Measurements from ENCODE around the gene NELFE. TPM values are rescaled to one million over a fixed set of nuclear protein-coding genes. Genes with fewer than 3 reads are reported as not detected.
A peak's percentile ranks its signal among the peaks of the same experiment; 100 is the strongest.

The NELFE gene
- total RNA-seq, 1 donor from 2014 or later: 71.8 TPM

- H3K27me3 Mint-ChIP-seq: peaks cover 11% of the 10 kb centered on the region
- no peak overlapping the region for H3K4me3 Mint-ChIP-seq (ENCODE audit: low read depth)
- no peaks in the 10 kb centered on the region for H3K9me3 Mint-ChIP-seq (ENCODE audit: low read depth)
- DNase-seq (ENCODE audit: low spot score, unreplicated experiment): no peak
- H3K27ac Mint-ChIP-seq: no peak overlapping the region
- H3K4me1 Mint-ChIP-seq (ENCODE audit: low read depth): peaks cover 17% of the 10 kb centered on the region
- no peaks in the 10 kb centered on the region for H3K36me3 Mint-ChIP-seq (ENCODE audit: insufficient read depth)
- TF ChIP-seq, protein P1, sequence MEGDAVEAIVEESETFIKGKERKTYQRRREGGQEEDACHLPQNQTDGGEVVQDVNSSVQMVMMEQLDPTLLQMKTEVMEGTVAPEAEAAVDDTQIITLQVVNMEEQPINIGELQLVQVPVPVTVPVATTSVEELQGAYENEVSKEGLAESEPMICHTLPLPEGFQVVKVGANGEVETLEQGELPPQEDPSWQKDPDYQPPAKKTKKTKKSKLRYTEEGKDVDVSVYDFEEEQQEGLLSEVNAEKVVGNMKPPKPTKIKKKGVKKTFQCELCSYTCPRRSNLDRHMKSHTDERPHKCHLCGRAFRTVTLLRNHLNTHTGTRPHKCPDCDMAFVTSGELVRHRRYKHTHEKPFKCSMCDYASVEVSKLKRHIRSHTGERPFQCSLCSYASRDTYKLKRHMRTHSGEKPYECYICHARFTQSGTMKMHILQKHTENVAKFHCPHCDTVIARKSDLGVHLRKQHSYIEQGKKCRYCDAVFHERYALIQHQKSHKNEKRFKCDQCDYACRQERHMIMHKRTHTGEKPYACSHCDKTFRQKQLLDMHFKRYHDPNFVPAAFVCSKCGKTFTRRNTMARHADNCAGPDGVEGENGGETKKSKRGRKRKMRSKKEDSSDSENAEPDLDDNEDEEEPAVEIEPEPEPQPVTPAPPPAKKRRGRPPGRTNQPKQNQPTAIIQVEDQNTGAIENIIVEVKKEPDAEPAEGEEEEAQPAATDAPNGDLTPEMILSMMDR (IDR thresholded peaks at IDR 0.05; ENCODE audit: unreplicated experiment): no peak
Observed at GRCh38 chr6:31946370-31946885, 12.3 kb downstream of the NELFE start.

GRCh38 chr6:31945507-31946369 is 13.0 kb downstream of the NELFE start, which contains the start of gene CFB:
Gene CFB (plus strand): TSS chr6:31946095. CDS start chr6:31946222, 127 bp downstream.
- H3K4me1 Mint-ChIP-seq (ENCODE audit: low read depth): peaks cover 17% of the 10 kb centered on the region
- no peaks in the 10 kb centered on the region for H3K36me3 Mint-ChIP-seq (ENCODE audit: insufficient read depth)
- peak within 1 kb of the TSS; percentile 71 for H3K27ac Mint-ChIP-seq
- no peak for DNase-seq (ENCODE audit: low spot score, unreplicated experiment)
- peaks cover 11% of the 10 kb centered on the region for H3K27me3 Mint-ChIP-seq
- peak within 1 kb of the TSS; percentile 33 for H3K4me3 Mint-ChIP-seq (ENCODE audit: low read depth)
- H3K9me3 Mint-ChIP-seq (ENCODE audit: low read depth): no peaks in the 10 kb centered on the region
- TF ChIP-seq, protein P1 (IDR thresholded peaks at IDR 0.05; ENCODE audit: unreplicated experiment): no peak

DNA sequence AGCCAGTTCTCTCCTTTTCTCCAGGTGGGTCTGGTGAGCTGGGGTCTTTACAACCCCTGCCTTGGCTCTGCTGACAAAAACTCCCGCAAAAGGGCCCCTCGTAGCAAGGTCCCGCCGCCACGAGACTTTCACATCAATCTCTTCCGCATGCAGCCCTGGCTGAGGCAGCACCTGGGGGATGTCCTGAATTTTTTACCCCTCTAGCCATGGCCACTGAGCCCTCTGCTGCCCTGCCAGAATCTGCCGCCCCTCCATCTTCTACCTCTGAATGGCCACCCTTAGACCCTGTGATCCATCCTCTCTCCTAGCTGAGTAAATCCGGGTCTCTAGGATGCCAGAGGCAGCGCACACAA is 13.6 kb downstream of the NELFE start:
- Mint-ChIP-seq H3K9me3 (ENCODE audit: low read depth) (no peaks in the 10 kb centered on the region), H3K4me1 (ENCODE audit: low read depth) (peaks cover 19% of the 10 kb centered on the region), H3K36me3 (ENCODE audit: insufficient read depth) (no peaks in the 10 kb centered on the region), H3K4me3 (ENCODE audit: low read depth) (no peak overlapping the region), H3K27me3 (peaks cover 11% of the 10 kb centered on the region), H3K27ac (peak overlapping the region; percentile 71)
- TF ChIP-seq, protein P1 (IDR thresholded peaks at IDR 0.05; ENCODE audit: unreplicated experiment): no peak
- DNase-seq (ENCODE audit: low spot score, unreplicated experiment): no peak

GRCh38 chr6:31943742-31944141 is 15.0 kb downstream of the NELFE start:
- TF ChIP-seq, protein P1 (IDR thresholded peaks at IDR 0.05; ENCODE audit: unreplicated experiment): no peak
- Mint-ChIP-seq H3K4me3 (ENCODE audit: low read depth) (no peak overlapping the region), H3K27me3 (peaks cover 11% of the 10 kb centered on the region), H3K36me3 (ENCODE audit: insufficient read depth) (no peaks in the 10 kb centered on the region), H3K27ac (no peak overlapping the region), H3K4me1 (ENCODE audit: low read depth) (peaks cover 19% of the 10 kb centered on the region), H3K9me3 (ENCODE audit: low read depth) (no peaks in the 10 kb centered on the region)
- DNase-seq (ENCODE audit: low spot score, unreplicated experiment): no peak

- Mint-ChIP-seq H3K27me3 (peaks cover 5% of the 10 kb centered on the region), H3K27ac (no peak overlapping the region), H3K4me1 (ENCODE audit: low read depth) (peaks cover 4% of the 10 kb centered on the region), H3K36me3 (ENCODE audit: insufficient read depth) (no peaks in the 10 kb centered on the region), H3K9me3 (ENCODE audit: low read depth) (no peaks in the 10 kb centered on the region), H3K4me3 (ENCODE audit: low read depth) (no peak overlapping the region)
- no peak for DNase-seq (ENCODE audit: low spot score, unreplicated experiment)
- TF ChIP-seq, protein P1 (IDR thresholded peaks at IDR 0.05; ENCODE audit: unreplicated experiment): no peak
Observed at GRCh38 chr6:31940256-31940664, 18.5 kb downstream of the NELFE start.
